Keratinocyte (primary cell): ENCODE data around the gene ATXN7L2. TPM values are rescaled to one million over a fixed set of nuclear protein-coding genes. Genes with fewer than 3 reads are reported as not detected.

Source experiments
- DNase-seq: peaks from one replicate; pipeline ENCODE4 v3.0.0-alpha.2; 2011; ENCODE audit warnings: low read depth, missing footprints, low spot score
- FAIRE-seq: peaks from 2 replicates; lab custom pipeline; 2011; peaks lifted over from hg19 to GRCh38; lab: Jason Lieb, UNC
- H2AFZ ChIP-seq: 2 replicates; pipeline ENCODE4 v1.6.0; 2012; ENCODE audit warnings: low read length, control low read depth, inconsistent platforms; ENCODE audit not compliant: control insufficient read depth
- H3K27ac ChIP-seq: 2 replicates; pipeline ENCODE4 v1.5.1; 2011; ENCODE audit warnings: low read length; ENCODE audit not compliant: control insufficient read depth, insufficient read depth
- H3K27me3 ChIP-seq: 3 replicates; pipeline ENCODE4 v1.6.0; 2011; ENCODE audit warnings: low read length; ENCODE audit not compliant: control insufficient read depth, insufficient read depth; ENCODE audit errors: extremely low read depth
- H3K36me3 ChIP-seq, 2 experiments: 2 replicates in 1 of 2; 3 replicates in 1 of 2; pipeline ENCODE4 v1.5.1; 2011; ENCODE audit warnings: low read length in 2 of 2, mild to moderate bottlenecking in 1 of 2; ENCODE audit not compliant: control insufficient read depth in 2 of 2, insufficient read depth in 2 of 2; ENCODE audit errors: extremely low read depth in 1 of 2
- H3K4me1 ChIP-seq: 3 replicates; pipeline ENCODE4 v1.5.1; 2011; ENCODE audit warnings: low read length; ENCODE audit not compliant: control insufficient read depth, insufficient read depth; ENCODE audit errors: extremely low read depth
- H3K4me2 ChIP-seq: 3 replicates; pipeline ENCODE4 v1.6.0; 2011; ENCODE audit warnings: low read depth, low read length; ENCODE audit not compliant: control insufficient read depth, insufficient read depth; ENCODE audit errors: extremely low read depth
- H3K4me3 ChIP-seq, 3 experiments: fragments of 200-600 bp in 1 of 3; sonication (generic) in 1 of 3; 2 replicates in 2 of 3; 3 replicates in 1 of 3; pipeline ENCODE4 v1.5.1; 2011 to 2016; ENCODE audit warnings: low read length in 3 of 3, mild to moderate bottlenecking in 3 of 3, control low read depth in 2 of 3, inconsistent platforms in 1 of 3, low read depth in 1 of 3, mixed read lengths in 1 of 3, mixed run types in 1 of 3, moderate library complexity in 1 of 3; ENCODE audit not compliant: control insufficient read depth in 2 of 3, insufficient read depth in 2 of 3; ENCODE audit errors: extremely low read depth in 1 of 3
- H3K79me2 ChIP-seq: 2 replicates; pipeline ENCODE4 v1.6.0; 2012; ENCODE audit warnings: low read length; ENCODE audit not compliant: control insufficient read depth, insufficient read depth
- H3K9ac ChIP-seq: 3 replicates; pipeline ENCODE4 v1.6.0; 2011; ENCODE audit warnings: low read length; ENCODE audit not compliant: control insufficient read depth, insufficient read depth; ENCODE audit errors: extremely low read depth
- H3K9me1 ChIP-seq: 3 replicates; pipeline ENCODE4 v1.6.0; 2011; ENCODE audit warnings: low read length; ENCODE audit not compliant: control insufficient read depth, insufficient read depth; ENCODE audit errors: extremely low read depth
- H3K9me3 ChIP-seq: 2 replicates; pipeline ENCODE4 v1.5.1; 2012; ENCODE audit warnings: low read depth, low read length; ENCODE audit not compliant: control insufficient read depth
- H4K20me1 ChIP-seq: 3 replicates; pipeline ENCODE4 v1.6.0; 2011; ENCODE audit warnings: low read length; ENCODE audit not compliant: control insufficient read depth, insufficient read depth; ENCODE audit errors: extremely low read depth
- CTCF ChIP-seq, 3 experiments: IDR thresholded peaks in 1 of 3; conservative IDR thresholded peaks in 1 of 3; optimal IDR thresholded peaks in 1 of 3; 2 replicates in 2 of 3; 3 replicates in 1 of 3; pipeline versions ENCODE3 to v1.5.1; 2011; ENCODE audit warnings: low read length in 3 of 3, mild to moderate bottlenecking in 3 of 3, moderate library complexity in 2 of 3, control low read depth in 1 of 3, inconsistent platforms in 1 of 3; ENCODE audit not compliant: insufficient read depth in 2 of 3; ENCODE audit errors: extremely low read depth in 1 of 3
- EZH2 ChIP-seq: IDR thresholded peaks from one replicate; pipeline ENCODE4 v1.6.1; 2012; ENCODE audit warnings: inconsistent platforms, mild to moderate bottlenecking, low read length, moderate library complexity
- dilution Hi-C: fragments of 300-500 bp; cut with MboI; formaldehyde crosslinking; loops from one replicate; pipeline ENCODE4 v1.7.0; 2020; ENCODE audit warnings: low sequenced_read_pairs; ENCODE audit not compliant: extremely low pct_ligation_motif_present
- polyA plus RNA-seq, 5 experiments: library from polyadenylated mRNA; depleted of rRNA in 3 of 5; stranded (reverse) in 3 of 5; stranded (forward) in 1 of 5; unstranded in 1 of 5; fragments of >200 nt; gene quantifications; 1 replicate in 1 of 5; 2 replicates in 3 of 5; 3 replicates in 1 of 5; pipeline versions ENCODE4 v1.2.1 to v1.2.3, GENCODE V29; 2011 to 2012; ENCODE audit warnings: missing spikeins in 2 of 5, low read depth in 1 of 5, low replicate concordance in 1 of 5

Gene ATXN7L2
- polyA plus RNA-seq, 1 donor (not counting 4 experiments of a cell fraction or from before 2014, with no cell fraction given): 1.2 TPM

- Histone ChIP-seq H4K20me1 (no peaks in the 10 kb centered on the region), H3K79me2 (no peaks in the 10 kb centered on the region), H3K4me3 (no peak overlapping the region), H3K36me3 (no peaks in the 10 kb centered on the region), H3K27ac (no peak overlapping the region), H3K9me1 (no peaks in the 10 kb centered on the region), H2AFZ (no peak overlapping the region), H3K4me2 (no peak overlapping the region), H3K9ac (no peak overlapping the region), H3K27me3 (peaks cover 13% of the 10 kb centered on the region), H3K9me3 (no peaks in the 10 kb centered on the region), H3K4me1 (no peaks in the 10 kb centered on the region)
- TF ChIP-seq EZH2: no peak
- no peak for TF ChIP-seq CTCF (optimal IDR thresholded peaks at IDR 0.05 in 1 of 3, IDR thresholded peaks at IDR 0.05 in 1 of 3, conservative IDR thresholded peaks at IDR 0.05 in 1 of 3; ENCODE audit: extremely low read depth in 1 of 3, insufficient read depth in 2 of 3, low read length in 3 of 3)
- DNase-seq (no peak), FAIRE-seq (no peak)
- dilution Hi-C loops: no loop called here
Measured at GRCh38 chr1:109447524-109447923, 36.2 kb upstream of the ATXN7L2 start.

- H2AFZ ChIP-seq: no peak overlapping the region
- no peaks in the 10 kb centered on the region for H3K9me3 ChIP-seq
- no peak for FAIRE-seq
- no peaks in the 10 kb centered on the region for H4K20me1 ChIP-seq
- H3K4me2 ChIP-seq: no peak overlapping the region
- H3K79me2 ChIP-seq: no peaks in the 10 kb centered on the region
- no peaks in the 10 kb centered on the region for H3K4me1 ChIP-seq
- no peaks in the 10 kb centered on the region for H3K9me1 ChIP-seq
- no peak overlapping the region for H3K4me3 ChIP-seq
- no peaks in the 10 kb centered on the region for H3K36me3 ChIP-seq
- H3K9ac ChIP-seq: no peak overlapping the region
- no peaks in the 10 kb centered on the region for H3K27me3 ChIP-seq
- TF ChIP-seq CTCF (optimal IDR thresholded peaks at IDR 0.05 in 1 of 3, IDR thresholded peaks at IDR 0.05 in 1 of 3, conservative IDR thresholded peaks at IDR 0.05 in 1 of 3; ENCODE audit: extremely low read depth in 1 of 3, insufficient read depth in 2 of 3, low read length in 3 of 3) (no peak), EZH2 (no peak)
- H3K27ac ChIP-seq: no peak overlapping the region
- DNase-seq: no peak
- dilution Hi-C loops: no loop called here
Measured at GRCh38 chr1:109454497-109455133, 29.1 kb upstream of the ATXN7L2 start.
